Hematopoietic multipotent progenitor cell treated with erythropoietin and hydrocortisone succinate and interleukin-3 and kit ligand, for 6 days (in vitro differentiated cells): Measurements from ENCODE around the gene OAS3.
A peak's percentile ranks its signal among the peaks of the same experiment; 100 is the strongest.
"Not testable (repeated sequence)": the region's sequence is repeated elsewhere in the genome, so short reads cannot be mapped to it uniquely, and the experiment has no call there.

Source experiments
- DNase-seq: peaks from one replicate; pipeline ENCODE4 v3.0.0-alpha.2; 2015

OAS3 gene

GRCh38 chr12:112927475-112927874, 10.8 kb upstream of the OAS3 start:
- DNase-seq, result no peak

- no peak for DNase-seq
Observed at GRCh38 chr12:112927925-112928324, 10.3 kb upstream of the OAS3 start.

- DNase-seq, result no peak
Observed at GRCh38 chr12:112928978-112929377, 9.3 kb upstream of the OAS3 start.

- DNase-seq, result no peak
Observed at GRCh38 chr12:112929715-112930114, 8.6 kb upstream of the OAS3 start.

- no peak for DNase-seq
Observed at GRCh38 chr12:112930350-112930749, 7.9 kb upstream of the OAS3 start.

GRCh38 chr12:112932485-112933128, 5.7 kb upstream of the OAS3 start:
- DNase-seq, result no peak

- no peak for DNase-seq
Observed at GRCh38 chr12:112933129-112933505, 5.2 kb upstream of the OAS3 start.

- DNase-seq, result no peak
Observed at GRCh38 chr12:112936264-112936663, 2.0 kb upstream of the OAS3 start.

GRCh38 chr12:112936927-112937326, 1.3 kb upstream of the OAS3 start:
- no peak for DNase-seq

- DNase-seq, result peak; percentile 17
Observed at GRCh38 chr12:112938751-112939150, 477 bp downstream of the OAS3 start.

GRCh38 chr12:112939761-112940381, 1.6 kb downstream of the OAS3 start:
- no peak for DNase-seq

GRCh38 chr12:112941528-112942335, 3.5 kb downstream of the OAS3 start:
- DNase-seq, result no peak

- no peak for DNase-seq
Observed at GRCh38 chr12:112942572-112942971, 4.3 kb downstream of the OAS3 start.

- DNase-seq, result no peak
Observed at GRCh38 chr12:112944024-112944690, 5.9 kb downstream of the OAS3 start.

GRCh38 chr12:112945515-112945914, 7.2 kb downstream of the OAS3 start:
- DNase-seq, result no peak

GRCh38 chr12:112946236-112947000, 8.1 kb downstream of the OAS3 start:
- DNase-seq, result no peak

GRCh38 chr12:112947314-112947713, 9.0 kb downstream of the OAS3 start:
- no peak for DNase-seq

GRCh38 chr12:112947761-112948160, 9.5 kb downstream of the OAS3 start:
- DNase-seq, result no peak

- no peak for DNase-seq
Observed at GRCh38 chr12:112948806-112949205, 10.5 kb downstream of the OAS3 start.

GRCh38 chr12:112950701-112951100, 12.4 kb downstream of the OAS3 start:
- no peak for DNase-seq

- not testable (repeated sequence) for DNase-seq
Observed at GRCh38 chr12:112957125-112957524, 18.9 kb downstream of the OAS3 start.

GRCh38 chr12:112961074-112961473, 22.8 kb downstream of the OAS3 start:
- no peak for DNase-seq

GRCh38 chr12:112961536-112961935, 23.3 kb downstream of the OAS3 start:
- no peak for DNase-seq
